WERI-Rb-1 (cell line): ENCODE results near the gene SERINC2.

Experiments
- DNase-seq: peaks from one replicate; pipeline ENCODE4 v3.0.0-alpha.2; 2020
- H3K27ac ChIP-seq: fragments of 250-450 bp; sonication (Bioruptor Pico); 2 replicates; pipeline ENCODE4 v1.5.1; 2020; ENCODE audit warnings: mild to moderate bottlenecking, moderate library complexity
- H3K27me3 ChIP-seq: fragments of 250-450 bp; sonication (Bioruptor Pico); 2 replicates; pipeline ENCODE4 v1.5.1; 2021; ENCODE audit warnings: mild to moderate bottlenecking, low read depth, moderate library complexity; ENCODE audit not compliant: insufficient read depth, severe bottlenecking
- H3K36me3 ChIP-seq: fragments of 250-450 bp; sonication (Bioruptor Pico); 2 replicates; pipeline ENCODE4 v1.5.1; 2020; ENCODE audit warnings: mild to moderate bottlenecking, moderate library complexity
- H3K4me3 ChIP-seq: 2 replicates; pipeline ENCODE4 v1.5.1; 2011; ENCODE audit warnings: low read depth, mild to moderate bottlenecking, control low read depth, low read length
- H3K9me3 ChIP-seq: fragments of 250-450 bp; sonication (Bioruptor Pico); 2 replicates; pipeline ENCODE4 v1.5.1; 2021; ENCODE audit warnings: mild to moderate bottlenecking, moderate library complexity; ENCODE audit not compliant: severe bottlenecking
- TF ChIP-seq, protein P1 (sequence below): IDR thresholded peaks from 2 replicates; pipeline ENCODE4 v1.5.1; 2011; ENCODE audit warnings: low read depth, mild to moderate bottlenecking, control low read depth, inconsistent platforms, low read length

Gene SERINC2

GRCh38 chr1:31441073-31441472, 28.1 kb downstream of the SERINC2 start:
- Histone ChIP-seq H3K36me3 (no peaks in the 10 kb centered on the region), H3K27ac (no peak overlapping the region), H3K27me3 (no peaks in the 10 kb centered on the region), H3K4me3 (no peak overlapping the region), H3K9me3 (peaks cover 12% of the 10 kb centered on the region)
- TF ChIP-seq, protein P1, sequence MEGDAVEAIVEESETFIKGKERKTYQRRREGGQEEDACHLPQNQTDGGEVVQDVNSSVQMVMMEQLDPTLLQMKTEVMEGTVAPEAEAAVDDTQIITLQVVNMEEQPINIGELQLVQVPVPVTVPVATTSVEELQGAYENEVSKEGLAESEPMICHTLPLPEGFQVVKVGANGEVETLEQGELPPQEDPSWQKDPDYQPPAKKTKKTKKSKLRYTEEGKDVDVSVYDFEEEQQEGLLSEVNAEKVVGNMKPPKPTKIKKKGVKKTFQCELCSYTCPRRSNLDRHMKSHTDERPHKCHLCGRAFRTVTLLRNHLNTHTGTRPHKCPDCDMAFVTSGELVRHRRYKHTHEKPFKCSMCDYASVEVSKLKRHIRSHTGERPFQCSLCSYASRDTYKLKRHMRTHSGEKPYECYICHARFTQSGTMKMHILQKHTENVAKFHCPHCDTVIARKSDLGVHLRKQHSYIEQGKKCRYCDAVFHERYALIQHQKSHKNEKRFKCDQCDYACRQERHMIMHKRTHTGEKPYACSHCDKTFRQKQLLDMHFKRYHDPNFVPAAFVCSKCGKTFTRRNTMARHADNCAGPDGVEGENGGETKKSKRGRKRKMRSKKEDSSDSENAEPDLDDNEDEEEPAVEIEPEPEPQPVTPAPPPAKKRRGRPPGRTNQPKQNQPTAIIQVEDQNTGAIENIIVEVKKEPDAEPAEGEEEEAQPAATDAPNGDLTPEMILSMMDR = no peak
- DNase-seq = peak; percentile 27

GRCh38 chr1:31441558-31441957, 28.5 kb downstream of the SERINC2 start:
- Histone ChIP-seq H3K36me3 (no peaks in the 10 kb centered on the region), H3K4me3 (no peak overlapping the region), H3K9me3 (peaks cover 12% of the 10 kb centered on the region), H3K27ac (no peak overlapping the region), H3K27me3 (no peaks in the 10 kb centered on the region)
- TF ChIP-seq, protein P1 = no peak
- no peak for DNase-seq

GRCh38 chr1:31441970-31442647, 29.1 kb downstream of the SERINC2 start:
- H3K27ac ChIP-seq = no peak overlapping the region
- no peak for DNase-seq
- no peak overlapping the region for H3K4me3 ChIP-seq

GRCh38 chr1:31442648-31442994, 29.6 kb downstream of the SERINC2 start:
- DNase-seq = no peak
- Histone ChIP-seq H3K27me3 (no peaks in the 10 kb centered on the region), H3K4me3 (no peak overlapping the region), H3K9me3 (peaks cover 12% of the 10 kb centered on the region), H3K27ac (no peak overlapping the region), H3K36me3 (no peaks in the 10 kb centered on the region)
- TF ChIP-seq, protein P1 = no peak

More at GRCh38 chr1:31441970-31442647, 29.1 kb downstream of the SERINC2 start:
- Histone ChIP-seq H3K36me3 (no peaks in the 10 kb centered on the region), H3K9me3 (peaks cover 12% of the 10 kb centered on the region), H3K27me3 (no peaks in the 10 kb centered on the region)
- TF ChIP-seq, protein P1 = no peak

GRCh38 chr1:31443673-31444072, 30.7 kb downstream of the SERINC2 start:
- no peak for DNase-seq
- Histone ChIP-seq H3K4me3 (no peak overlapping the region), H3K9me3 (peaks cover 12% of the 10 kb centered on the region), H3K27ac (no peak overlapping the region), H3K27me3 (no peaks in the 10 kb centered on the region), H3K36me3 (no peaks in the 10 kb centered on the region)
- TF ChIP-seq, protein P1 = no peak
